NCI-H345 treated with DMSO at 0.1 percent for 48 hours (cell line): ENCODE data around the gene RUNDC3A.
"Not testable (repeated sequence)": the region's sequence is repeated elsewhere in the genome, so short reads cannot be mapped to it uniquely, and the experiment has no call there.

Experiments
- DNase-seq: peaks from one replicate; lab custom pipeline; 2025; ENCODE audit not compliant: unreplicated experiment; lab: John Stamatoyannopoulos, UW

Gene RUNDC3A

DNA sequence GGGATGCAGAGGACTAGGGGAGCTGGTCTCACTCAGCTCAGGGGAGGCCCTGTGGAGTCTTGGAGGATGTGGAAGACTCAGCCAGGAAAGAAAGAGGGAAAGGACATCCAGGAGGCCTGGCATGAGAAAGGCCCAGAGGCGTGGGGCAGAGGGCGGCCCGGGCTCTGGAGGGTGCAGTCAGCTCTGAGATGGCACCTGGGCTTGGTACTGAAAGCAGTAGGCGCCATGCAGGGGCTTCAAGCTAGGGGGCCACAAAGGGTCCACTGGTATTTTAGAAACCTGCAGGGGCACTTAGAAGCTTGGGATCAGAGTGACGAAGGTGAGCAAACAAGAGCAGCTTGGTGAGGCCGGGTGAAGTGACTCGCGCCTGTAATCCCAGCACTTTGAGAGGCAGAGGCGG lies 49.7 kb downstream of the RUNDC3A start:
- DNase-seq: no peak

DNA sequence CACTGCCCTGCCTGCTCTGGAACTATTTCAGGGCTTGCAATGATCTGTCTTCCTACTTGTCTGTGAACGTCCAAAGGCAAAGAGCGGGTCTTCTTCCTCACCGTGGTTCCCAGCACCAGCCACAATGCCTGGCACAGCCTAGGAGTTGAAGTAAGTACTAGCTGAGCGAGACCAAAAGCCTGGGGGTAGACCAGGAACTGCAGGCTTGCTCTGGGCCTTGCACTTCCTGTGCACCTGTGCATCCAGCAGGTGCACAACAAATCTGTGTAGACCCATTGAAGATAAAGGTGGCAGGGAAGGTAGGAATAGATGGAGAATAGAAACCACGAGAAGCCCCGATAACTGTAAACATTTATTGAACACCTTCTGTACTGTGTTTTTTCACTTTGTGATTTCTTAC lies 50.6 kb downstream of the RUNDC3A start:
- no peak for DNase-seq

DNA sequence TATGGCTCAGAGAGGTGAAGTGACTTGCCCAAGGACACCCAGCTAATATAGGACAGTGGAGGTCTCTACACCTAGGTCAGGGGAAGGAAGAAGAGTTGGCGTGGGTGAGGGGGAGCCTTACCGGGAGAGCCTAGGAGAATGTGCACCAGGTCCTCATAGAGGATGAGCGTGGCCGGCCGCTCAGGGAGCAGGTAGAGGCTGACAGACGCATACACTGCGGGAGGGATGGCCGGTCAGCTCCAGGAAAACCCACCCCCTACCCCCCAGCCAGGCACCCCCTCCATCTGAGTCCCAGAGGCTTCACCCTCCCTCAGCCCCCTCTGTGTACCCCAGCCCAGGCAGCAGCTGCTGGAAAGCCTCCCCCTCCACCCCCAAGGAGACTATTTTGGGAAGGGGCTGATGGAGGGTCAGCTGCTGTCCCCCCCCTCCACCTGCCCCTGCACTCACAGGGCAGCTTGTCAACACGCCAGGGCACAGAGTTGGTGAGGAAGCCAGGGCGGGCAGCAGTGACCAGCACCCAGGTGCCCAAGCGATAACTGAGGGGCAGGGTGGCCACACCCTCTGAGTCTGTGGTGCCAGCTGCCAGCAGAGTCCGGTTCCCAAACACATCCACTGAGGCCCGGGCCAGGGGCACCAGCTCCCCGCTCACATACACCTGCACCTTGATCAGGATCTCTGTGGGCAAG lies 51.2 kb downstream of the RUNDC3A start:
- no peak for DNase-seq

DNA sequence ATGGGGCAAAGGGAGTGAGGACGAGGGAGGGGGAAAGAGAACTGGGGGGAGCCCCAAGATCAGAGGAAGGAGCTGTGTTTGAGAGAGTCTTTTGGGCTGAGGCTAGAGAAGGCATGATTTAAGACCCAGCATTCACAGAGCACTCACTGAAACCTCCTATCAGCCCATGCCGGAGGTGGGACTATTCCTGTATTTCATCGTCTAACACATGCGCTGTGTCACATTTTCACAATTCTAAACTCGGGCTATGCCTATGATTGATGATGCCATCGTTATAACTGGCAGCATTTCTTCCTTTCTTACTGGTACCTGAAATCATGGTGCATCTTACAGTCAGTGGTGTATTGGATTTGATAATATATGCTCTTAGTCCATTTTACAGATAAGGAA lies 51.7 kb downstream of the RUNDC3A start:
- no peak for DNase-seq

DNA sequence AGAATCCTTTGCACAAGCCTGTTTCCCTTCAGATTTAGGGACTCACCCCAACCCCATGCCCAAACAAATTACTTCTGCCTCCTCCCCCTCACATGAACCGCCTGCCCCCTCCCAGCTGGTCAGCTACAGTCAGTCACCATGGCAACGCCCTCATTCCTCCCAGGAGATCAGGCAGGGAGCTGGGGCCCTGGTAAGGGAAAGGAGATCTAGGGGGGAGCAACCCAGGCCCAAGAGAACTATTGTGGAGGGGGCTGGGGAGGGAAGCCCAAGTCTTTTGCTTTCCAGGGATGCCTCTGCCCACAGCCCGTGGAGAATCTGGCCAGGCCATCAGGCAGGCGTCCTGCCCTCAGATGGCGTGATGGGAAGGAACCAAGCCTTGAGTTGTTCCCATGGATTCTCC lies 52.4 kb downstream of the RUNDC3A start:
- no peak for DNase-seq

DNA sequence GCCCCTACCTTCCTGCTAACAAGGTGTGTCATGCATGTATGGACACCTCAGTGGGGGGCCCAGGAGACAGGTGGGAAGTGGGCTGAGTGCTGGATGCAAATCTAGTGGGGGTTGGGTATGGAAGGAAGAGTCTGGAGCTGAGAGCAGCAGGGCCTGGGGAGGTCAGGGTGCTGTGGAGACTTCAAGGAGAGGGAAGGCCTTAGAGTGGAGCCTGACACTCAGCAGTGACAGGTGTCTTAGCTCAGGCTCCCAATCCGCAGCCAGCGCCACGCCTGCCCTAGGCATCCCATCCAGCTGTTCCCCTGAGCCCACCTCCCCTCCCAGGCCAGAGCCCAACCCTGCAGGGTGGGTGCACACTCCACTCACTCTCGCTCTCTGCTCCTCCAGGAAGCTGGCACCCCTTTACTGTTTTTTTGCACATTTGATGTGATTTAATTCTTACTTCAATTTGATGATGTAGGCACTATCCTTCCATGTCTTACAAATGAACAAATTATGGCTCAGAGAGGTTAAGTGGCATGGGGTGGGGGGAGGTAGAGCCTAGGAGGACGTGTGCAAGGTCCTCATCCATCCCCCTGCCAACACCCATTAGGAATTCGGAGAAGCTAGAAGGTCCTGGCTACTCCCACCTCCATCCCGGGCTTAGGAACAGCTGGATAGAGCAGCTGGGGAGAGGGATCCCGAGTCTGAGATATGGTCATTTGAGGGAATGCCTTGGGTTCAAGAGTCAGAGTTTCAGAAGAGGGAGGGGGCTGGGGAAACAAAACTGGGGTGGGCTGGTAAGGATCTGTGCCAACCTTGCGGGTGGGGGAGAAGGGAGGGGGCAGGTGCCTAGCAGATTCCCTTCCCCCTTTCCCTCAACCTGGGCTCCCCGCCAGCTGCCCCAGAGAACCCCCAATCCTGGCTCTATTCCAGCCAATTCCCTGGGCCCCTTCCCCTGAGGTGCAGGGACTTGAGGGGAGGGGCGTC lies 53.2 kb downstream of the RUNDC3A start:
- DNase-seq: no peak

DNA sequence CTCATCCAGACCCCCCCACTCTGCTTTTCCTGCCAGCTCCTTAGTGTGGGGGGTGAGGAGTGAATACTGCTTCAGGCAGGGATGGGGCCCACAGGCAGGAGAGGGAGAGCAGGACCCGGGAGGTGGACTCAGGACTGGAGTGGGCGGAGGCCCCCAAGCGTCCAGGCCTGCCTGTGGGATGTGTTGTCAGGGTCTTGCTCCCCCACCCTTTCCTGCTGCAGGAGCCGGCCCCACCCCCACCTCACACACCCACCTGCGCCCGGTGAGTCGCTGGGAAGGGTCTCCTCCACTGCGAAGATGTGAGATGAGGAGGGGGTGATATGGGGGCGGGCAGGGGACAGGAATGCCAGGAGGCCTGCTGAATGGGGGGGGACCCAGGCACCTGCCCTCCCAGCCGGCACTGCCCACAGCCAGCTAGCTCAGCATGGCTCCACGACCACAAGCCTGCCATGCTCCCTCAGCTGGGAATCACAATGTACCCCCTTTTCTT lies 54.1 kb downstream of the RUNDC3A start:
- no peak for DNase-seq

DNA sequence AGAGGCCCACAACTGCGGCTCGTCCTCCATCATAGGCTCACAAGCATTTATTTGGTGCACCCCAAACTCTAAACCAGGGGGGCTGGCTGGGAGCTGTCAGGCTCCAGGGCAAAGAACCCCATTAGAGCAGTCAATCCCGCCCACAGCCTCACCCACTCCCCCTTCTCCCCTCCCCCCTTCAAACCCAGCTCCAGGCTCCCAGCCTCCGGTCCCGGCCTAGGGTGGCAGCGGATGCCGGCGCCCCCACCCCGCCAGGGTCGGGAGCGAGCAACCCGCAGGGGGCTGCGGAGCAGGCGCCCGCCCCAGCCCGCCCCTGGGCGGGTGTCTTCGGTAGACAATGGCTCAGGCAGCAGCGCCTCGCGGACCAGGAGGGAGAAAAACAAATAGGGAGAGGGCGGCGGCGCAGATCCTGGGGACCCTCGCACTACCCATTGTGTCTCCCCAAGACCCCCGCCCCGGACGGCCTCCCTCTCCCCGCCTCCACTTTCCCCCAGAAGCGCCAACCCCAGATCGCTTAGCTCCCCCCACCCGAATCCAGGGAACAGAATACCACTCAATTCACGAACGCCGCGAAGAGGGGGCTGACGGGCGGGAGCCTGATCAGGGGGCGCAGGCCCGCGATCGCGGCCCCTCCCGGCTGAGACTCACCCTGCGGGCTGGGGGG lies 54.7 kb downstream of the RUNDC3A start:
- DNase-seq: peak; percentile 15

DNA sequence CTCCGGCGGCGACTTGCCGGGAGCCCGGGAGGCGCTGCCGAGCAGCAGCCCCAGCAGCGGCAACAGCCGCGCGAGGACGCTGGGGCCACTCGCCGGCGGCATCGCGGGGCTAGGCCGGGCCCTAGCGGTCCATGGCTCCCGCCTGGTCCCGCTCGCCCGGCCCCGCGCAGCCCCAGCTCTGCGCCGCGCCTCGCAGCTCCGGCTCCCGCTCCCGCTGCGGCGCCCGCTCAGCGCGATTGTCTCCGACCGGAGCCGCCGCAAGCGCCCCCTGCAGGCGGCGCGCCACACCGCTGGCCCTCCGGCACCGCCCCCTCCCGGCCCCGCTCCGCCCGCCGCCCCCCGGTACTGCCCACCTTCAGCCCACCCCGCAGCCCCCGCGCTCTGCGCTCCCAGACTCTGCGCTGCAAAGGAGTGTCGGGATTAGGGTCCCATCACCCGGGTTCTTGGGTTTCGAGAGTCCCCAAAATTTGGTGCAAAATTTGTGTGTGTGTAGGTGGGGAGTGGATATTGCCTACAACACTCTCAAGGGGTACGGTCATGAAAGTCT lies 55.3 kb downstream of the RUNDC3A start, which contains the start of gene FAM171A2:
FAM171A2 (minus strand) TSS at position 241 of the 547 bp plus-strand sequence; CDS start at position 102, 139 bp downstream.
- peak; percentile 28 for DNase-seq

DNA sequence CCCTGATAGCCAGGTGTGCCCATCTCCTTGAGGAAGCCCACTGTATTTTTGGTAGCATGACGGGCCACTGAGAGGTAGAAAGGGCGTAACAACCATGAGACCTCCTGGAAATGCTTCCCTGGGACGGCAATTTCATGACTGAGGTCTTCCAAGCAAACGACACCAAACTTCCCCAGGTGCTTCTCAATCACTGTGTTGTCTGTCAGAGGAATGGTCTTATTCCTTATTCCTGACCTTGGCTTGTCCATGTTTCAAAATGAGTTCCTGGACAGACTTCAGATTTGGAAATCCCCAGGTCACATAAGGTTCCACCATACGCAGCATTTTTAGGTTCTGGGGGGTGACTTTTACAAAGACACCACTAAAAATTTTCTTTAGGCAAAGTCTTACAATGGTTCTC lies 56.6 kb downstream of the RUNDC3A start:
- DNase-seq: not testable (repeated sequence)

DNA sequence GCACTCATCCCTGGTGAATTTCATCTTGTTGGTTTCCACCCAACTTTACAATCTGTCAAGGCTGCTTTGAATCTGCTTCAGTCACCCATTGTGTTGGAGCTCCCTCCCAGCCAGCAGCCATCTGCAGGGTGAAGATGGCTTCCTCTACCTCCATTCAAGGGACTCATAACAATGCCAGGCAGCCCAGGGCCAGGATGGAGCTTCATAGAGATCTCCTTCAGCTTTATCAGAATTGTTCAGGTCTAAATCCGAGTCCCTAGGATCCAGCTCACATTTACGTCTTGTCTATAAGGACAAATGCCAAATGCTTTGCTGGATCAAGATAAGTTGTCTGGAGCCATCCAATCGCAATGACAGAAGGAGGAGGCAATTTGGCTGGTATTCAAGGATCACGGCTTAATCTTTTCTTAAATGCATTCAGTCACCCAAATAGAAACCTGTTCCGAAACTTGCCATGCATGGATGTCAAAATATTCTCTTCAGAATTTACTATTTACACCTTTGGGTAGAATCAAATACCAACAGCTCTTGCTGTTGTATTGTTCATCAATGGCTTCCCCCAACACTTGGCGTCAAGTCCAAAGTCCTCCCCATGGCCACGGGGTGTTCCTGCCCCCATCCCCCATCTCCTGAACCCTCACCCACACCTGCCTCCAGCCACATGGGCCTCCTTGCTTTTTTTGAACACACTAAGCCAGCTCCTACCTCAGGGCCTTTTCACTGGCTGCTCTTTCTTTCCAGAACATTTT lies 59.0 kb downstream of the RUNDC3A start:
- no peak for DNase-seq
